HG03571 (cell line): Measurements from ENCODE around the gene IDNK.
A peak's percentile ranks its signal among the peaks of the same experiment; 100 is the strongest.
"Not testable (repeated sequence)": the region's sequence is repeated elsewhere in the genome, so short reads cannot be mapped to it uniquely, and the experiment has no call there.

Source experiments
- ATAC-seq: cut with Tn5 transposase; IDR thresholded peaks from one replicate; pipeline ENCODE4 v1.9.1; 2021; ENCODE audit not compliant: unreplicated experiment

Gene IDNK

DNA sequence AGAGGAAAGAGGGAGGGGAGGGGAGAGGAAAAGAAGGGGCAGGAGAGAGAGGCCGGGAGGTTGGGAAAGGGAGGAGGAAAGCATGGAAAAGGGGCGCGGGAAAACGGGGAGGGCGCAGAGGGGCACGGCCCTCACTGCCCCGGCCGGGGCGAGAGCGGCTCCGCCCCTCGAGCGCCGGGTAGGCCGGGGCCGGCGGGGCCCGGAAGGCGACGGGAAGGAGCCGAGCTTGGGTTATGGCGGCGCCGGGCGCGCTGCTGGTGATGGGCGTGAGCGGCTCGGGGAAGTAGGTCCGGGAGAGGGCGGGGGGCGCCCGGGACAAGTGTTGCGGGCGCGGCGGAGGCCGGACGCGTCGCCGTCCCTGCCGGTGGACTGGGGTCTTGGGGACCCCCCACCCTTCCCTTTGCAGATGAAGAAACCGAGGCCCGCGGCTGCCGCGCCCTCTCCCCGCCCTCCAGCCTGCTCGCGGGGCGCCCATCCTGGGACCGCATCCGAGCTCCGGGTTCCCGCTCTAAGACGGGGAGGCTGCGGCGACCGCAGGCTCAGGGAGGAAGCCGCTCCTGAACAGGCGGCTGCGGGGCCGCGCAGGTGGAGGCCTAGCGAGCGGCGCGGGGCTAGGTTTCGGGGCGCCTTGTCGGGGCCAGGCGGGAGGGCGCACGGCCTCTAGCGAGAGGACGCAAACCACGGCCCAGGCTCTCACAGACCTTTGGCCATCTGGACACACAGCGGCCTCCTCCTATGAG, at the start of gene IDNK:
Gene IDNK, plus strand, starts transcription at position 205 of the 740 bp plus-strand sequence. Its CDS starts 29 bp downstream, at position 234.
- ATAC-seq = peak; percentile 84

DNA sequence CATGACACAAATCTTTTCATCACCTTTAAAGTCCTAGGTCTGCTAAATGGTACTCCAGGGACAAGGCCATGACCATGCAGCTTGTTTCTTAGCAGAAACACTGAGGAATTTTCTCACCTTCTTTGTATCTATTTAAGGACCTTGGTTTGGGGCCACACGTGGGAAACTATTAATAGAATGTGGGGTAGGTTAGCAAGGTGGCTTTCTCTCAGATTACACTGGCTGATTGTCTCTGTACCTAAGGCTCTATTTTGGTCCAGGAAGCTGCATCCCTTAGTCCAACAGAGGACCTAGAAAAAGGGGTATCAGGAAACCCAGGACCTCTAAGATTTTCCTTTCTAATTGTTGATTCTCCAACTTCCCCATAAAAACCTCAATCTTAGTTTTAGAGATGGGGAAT, 48.5 kb upstream of the IDNK start:
- no peak for ATAC-seq

DNA sequence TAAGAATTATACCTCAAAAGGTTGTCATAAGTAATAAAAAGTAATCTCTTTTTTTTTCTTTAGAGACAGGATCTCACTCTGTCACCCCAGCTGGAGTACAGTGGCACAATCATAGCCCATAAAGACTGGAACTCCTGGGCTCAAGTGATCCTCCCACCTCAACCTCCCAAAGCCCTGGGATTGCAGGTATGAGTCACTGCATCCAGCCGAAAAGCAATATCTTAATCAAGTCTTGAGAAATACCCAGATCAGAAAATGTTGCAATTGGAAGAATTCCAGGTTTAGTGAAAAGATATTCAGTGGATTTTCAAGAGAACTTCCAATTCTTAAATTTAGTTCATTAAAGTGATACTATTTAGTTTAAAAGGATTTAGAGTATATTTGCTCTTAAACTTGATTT, 40.9 kb upstream of the IDNK start:
- no peak for ATAC-seq

DNA sequence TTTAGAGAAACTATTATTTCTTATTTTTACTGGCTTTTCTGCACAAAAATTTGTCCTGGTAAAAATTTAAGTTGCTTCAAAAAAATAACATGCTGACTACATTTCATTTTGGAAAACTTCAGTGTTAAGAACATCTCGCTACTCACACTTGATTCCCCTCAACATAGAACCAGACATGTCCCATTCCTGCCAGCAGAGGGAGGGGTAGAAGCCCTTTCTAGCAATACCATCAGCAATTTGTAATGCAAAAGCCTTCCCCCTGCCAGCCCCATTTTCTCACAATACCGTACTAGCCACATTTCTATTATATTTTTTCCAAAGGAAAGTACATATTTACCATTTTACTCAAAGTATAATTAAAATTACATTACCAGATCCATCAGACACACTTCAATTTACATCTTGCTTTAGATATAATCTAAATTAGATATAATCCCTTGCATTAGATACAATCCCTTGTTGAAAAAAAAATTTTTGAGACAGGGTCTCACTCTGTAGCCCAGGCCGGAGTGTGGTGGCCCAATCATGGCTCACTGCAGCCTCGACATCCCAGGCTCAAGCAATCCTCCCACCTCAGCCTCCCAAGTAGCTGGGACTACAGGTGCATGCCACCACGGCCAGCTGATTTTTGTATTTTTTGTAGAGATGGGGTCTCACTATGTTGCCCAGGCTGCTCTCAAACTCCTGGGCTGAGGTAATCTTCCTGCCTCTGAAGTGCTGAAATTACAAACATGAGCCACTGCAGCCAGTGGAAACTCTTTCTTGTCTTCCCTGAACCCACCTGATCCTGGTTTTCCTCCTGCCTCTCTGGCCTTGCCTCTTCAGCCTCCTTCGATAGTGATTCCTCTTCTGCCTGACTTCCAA, 39.6 kb upstream of the IDNK start:
- peak; percentile 61 for ATAC-seq

DNA sequence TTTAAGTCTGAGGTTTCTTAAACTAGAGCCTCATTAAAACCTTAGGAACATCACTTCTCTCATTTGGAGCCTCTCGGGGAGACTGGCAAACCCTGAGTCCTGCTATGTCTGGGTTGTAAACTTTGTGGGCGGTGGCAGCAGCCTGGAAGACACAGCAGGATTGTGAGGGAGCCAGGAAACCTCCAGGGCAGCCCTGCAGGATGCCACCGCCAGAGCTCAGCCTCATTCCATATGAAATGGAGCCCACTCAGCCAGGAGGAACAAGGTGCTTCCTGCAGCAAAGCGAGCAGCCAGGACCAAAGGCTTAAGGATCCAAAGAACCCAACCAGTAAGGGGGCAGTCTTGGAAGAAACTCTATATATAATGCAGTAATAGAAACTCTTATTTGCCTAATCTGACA, 37.9 kb upstream of the IDNK start:
- ATAC-seq = no peak

DNA sequence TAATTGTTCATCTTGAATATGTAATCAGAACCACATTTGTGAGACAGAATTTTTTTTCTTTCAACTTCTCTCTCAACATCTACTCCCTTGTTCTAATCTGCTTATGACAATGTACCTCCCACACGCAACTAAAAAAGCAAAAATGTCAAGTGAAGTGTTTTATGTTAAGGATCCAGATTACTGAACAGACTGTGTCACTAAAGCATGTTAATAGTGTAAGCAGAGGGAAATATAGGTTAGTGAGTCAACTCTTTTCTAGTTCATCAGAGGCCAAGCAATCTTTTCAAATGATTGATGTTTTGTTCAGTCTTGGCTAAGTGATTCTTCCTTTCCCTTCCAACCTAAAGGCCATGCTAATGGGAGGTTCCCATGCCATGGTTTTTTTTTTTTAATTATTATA, 34.7 kb upstream of the IDNK start:
- no peak for ATAC-seq

DNA sequence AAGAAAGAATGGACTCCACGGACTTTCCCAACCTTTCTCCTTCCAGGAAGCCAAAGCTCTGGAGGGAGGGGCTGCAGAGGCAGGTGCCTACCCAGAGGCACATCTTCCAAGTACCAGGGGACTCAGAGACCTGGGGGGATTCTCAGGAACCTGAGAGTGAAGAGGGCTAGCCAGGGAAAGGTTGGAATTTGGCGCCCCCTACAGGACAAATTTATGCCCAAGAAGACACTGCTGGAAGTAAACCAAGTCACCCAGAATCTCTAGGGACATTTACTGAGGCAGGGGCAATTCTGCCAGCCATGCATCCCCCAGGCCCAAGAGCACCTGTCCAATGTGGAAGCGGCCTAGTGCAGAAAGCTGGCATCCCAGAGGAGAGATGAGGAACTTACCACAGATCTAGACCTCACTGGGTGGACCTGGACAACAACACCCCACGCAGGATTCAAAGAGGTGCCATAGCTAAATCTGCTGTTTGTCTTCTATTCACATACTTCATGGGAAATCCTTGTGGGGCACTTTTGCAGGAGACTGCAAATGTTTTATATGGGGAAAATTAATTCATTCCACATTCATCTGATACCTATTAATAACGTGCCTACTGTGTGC, 25.9 kb upstream of the IDNK start:
- no peak for ATAC-seq

DNA sequence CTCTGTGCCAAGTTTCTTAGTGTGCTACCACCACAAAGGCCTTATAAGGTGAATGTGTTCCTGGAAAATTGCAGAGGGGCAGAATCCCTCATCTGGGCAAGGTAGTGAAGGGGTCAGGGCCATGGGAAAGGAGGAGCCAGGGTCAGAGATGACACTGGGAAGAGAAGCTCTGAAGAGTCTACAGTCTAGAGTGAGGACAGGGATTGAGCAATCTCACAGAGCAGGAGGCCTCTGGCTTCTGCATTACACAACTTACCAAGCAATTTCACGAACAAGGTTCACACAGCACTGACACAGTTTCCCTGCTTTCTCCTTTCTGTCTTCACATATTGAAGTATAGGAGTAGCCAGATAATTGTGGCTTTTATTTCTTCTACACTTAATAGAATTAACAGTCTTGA, 24.5 kb upstream of the IDNK start:
- no peak for ATAC-seq

DNA sequence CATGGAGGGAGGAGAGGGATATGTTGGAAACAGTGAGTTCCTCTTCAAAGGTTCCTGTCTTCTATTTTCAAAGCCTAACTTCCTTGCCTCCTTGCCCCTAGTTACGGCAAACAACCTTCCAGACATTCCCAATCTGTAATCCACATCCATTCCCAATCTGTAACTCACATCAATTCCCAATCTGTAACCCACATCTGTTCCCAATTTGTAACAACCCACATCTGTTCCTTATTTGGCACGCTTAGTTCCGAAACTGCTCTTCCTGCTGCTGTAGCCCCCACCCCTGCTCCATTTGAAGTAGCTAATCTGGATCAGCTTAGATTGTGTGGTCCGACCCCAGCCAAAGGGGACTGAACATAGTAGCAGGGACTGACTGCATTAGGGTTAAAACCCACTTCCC, 23.9 kb upstream of the IDNK start:
- ATAC-seq = no peak

DNA sequence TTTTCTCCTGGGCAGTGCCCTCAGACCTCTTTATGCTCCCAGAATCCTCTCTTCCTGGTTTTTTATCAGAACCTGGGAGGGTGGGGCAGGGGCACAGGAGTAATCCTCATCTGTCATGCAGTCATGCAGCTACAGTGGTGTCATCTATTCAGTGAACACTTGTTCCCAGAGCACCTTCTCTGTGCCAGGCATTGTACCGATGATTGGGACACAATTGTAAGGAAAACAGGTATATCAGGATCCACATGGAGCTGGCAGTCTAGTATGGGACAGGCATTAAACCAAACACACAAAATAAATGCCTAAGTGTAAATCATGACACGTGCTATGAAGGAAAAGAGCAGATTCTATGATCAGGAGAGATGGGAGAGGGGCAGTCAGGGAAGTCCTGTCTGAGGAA, 21.5 kb upstream of the IDNK start:
- no peak for ATAC-seq

DNA sequence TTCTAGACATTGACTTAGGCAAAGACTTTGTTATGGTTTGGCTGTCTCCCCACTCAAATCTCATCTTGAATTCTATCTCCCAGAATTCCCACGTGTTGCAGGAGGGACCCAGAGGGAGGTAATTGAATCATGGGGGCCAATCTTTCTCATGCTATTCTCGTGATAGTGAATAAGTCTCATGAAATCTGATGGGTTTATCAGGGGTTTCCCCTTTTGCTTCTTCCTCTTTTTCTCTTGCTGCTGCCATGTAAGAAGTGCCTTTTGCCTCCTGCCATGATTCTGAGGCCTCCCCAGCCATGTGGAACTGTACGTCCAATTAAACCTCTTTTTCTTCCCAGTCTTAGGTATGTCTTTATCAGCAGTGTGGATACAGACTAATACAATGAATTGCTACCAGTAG, 15.3 kb upstream of the IDNK start:
- not testable (repeated sequence) for ATAC-seq

DNA sequence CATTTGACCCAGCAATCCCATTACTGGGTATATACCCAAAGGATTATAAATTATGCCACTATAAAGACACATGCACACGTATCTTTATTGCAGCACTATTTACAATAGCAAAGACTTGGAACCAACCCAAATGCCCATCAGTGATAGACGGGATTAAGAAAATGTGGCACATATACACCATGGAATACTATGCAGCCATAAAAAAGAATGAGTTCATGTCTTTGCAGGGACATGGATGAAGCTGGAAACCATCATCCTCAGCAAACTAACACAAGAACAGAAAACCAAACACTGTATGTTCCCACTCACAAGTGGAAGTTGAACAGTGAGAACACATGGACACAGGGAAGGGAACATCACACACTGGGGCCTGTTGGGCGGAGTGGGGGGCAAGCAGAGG, 9.6 kb upstream of the IDNK start:
- ATAC-seq = not testable (repeated sequence)

DNA sequence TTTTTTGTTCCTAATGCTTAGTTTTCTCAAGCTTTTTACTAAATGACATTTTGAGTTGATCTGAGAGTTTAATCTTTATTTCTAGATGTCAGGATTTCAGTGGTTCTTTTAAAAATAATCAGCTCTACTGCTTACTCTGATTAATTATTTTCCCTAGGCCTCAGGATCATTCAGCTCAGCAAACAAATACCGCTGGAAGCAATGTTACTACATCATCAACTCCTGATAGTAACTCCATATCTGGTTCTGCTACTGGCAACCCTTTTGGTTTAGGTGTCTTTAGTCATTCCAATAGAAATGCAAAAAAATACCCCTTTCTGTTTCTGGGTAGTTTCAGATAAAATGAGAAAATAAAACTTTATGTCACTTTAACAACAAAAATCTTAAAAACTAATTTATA, 5.6 kb upstream of the IDNK start:
- no peak for ATAC-seq

DNA sequence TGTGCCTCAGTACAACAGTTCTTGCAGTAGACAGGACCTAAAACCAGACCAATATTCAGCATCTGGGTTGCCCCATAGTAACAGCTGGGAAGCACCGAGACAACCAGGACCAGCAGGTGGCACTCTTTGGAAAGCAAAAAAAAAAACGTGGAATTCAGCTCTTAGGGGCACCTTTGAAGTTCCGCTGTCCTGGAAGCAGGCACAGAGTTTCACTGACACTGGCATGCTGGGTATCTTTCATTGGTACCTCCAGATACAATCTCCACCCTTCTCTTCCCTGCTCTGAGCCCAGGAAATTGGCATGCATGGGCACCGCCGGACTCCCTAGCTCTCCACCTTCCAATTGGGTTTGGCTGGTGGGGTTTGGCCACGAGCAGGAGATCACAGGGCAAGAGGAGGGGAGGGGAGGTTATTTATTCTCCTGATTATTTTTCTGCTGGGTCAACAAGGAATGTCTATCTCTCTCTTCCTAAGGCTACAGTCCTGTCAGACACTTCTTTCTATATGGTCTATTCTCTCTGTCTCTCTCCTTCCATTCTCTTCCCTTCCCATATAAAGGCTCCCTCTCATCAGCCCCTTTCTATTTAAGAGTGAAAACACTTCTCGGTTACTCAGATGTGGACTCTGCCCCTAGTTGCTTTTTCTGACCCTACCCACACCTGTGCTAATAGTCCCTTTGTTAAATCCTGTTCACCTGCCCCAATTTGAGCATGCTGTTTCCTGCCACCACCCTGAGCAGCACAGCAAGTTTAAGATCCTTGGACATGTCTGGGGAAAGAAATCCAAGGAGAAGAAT, 1.9 kb upstream of the IDNK start:
- ATAC-seq = no peak

DNA sequence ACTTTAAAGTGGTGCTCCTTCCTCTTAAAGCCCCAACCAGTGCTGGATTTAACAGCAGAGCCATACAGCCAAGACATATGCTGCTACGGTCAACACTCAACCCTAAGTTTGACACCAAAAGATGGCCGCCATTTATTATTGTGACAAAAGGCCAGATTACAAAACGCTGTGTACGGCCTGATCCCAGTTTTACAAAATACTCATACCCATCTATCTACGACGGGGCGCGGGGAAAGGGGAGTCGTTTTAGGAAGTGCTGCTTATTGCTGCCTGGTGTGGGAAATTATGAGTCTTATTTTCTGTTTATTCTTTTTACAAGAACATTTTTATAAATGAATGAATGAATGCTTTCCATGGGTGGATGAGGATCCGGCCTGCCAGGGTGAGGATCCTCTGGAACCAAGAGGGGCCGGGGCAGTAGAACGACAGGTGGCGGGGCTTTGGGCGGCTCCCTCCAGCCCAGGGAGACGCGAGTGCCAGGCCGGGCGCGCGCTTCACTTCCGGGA, 457 bp upstream of the IDNK start:
- peak; percentile 47 for ATAC-seq

DNA sequence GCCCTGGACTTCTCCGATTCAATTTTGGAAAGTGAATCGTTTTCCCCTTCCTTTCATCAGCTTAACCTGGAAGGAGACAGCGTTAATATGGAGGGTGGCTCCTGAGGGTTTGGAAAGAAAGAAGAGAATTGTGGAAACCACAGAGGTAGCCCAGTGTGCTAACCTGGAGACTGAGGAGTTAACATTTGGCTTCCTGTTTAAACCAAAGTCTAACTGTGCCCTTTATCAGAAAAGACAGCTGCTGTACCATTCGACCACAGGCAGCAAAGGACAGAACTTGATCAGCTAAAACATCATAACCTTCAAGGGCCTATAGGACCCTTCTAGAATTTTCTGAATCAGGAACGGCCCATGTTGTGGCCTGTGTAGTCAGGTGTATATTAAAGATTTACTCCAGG, 735 bp downstream of the IDNK start:
- ATAC-seq = peak; percentile 21

DNA sequence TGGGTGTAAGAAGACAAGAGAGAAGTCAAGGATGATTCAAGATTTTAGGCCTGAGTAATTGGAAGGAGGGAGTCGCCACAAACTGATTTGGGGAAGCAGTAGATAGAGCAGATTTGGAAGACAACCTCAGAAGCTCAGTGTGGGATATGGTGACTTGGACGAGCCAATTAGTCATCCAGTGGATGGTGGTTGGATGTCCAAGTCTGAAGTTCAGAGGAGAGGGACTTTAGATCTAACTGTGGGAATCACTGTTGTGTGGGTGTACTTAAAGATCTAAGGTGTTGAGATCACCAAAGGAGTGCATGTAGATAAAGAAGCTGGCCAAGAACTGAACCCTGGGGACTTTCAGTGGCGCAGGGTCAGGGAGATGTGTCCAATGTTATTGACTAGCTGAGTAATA, 2.2 kb downstream of the IDNK start:
- ATAC-seq = no peak

DNA sequence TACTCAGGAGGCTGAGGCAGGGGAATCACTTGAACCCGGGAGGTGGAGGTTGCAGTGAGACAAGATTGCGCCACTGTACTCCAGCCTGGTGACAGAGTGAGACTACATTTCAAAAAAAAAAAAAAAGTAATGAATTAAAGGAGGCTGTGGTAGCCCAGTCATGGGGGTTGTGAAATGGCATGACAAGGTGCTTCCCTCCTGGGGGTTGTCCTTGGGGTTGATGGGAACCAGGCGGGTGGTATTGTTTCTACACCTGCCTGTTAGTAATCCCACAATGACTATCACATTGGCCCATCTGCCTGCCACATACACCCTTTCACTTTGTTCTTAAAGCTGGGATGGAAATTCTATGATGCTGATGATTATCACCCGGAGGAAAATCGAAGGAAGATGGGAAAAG, 5.6 kb downstream of the IDNK start:
- ATAC-seq = no peak

DNA sequence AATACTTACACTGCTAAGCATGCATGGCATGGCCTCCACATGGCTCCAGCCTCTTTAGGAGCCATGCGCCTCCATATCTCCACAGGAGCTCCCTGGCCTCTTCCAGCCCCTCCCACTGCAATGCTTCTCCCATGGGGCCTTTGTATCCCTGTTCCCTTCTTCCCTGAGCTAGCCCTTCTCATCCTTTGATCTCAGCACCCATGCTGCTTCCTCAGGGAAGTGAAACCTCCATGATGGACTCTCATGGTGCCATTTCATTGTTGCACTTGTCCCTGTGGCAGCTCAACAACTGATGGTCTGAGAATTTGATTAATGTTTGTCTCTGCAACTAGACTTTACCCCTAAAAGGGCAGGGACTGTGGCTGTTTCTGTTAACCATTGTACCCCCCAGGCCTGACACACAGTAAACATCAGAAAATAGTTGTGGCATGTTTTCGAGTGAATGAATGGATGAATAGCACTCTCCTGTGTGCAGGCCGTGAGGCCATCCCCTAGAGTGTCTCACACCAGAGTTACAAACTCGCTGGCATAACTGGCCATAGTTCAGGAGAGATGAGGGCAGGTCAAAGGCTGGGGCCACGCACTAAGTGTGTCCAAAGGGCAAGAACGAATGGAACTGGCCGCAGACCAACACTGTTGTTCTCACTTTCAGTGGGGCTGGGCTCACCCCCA, 6.6 kb downstream of the IDNK start:
- no peak for ATAC-seq

DNA sequence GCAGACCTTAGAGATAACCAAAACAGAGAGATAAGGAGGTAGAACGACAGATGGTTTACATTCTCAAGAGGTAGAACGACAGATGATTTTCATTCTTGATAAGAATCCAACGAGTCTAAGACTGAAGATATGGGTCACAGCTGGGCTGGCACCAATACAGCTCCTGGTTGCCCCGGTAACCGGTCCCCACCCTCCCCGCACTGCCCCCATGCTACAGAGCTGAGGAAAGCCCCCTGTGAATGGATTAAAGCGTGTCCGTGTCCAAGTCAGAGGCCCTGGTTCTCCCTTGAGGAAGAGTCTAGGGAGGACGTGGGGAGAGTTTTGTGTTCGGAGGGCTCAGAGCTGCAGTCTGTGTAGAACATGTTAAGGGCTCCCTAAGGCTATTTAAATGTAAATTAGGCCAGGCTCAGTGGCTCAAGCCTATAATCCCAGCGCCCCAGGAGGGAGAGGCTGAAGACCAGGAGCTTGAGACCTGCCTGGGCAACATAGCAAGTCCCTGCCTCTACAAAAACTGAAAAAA, 8.1 kb downstream of the IDNK start:
- no peak for ATAC-seq
